H1 (cell line): Measurements from ENCODE around the gene DCLK1. TPM values are rescaled to one million over a fixed set of nuclear protein-coding genes. Genes with fewer than 3 reads are reported as not detected.

ENCODE experiments used
- CREB1 ChIP-seq: IDR thresholded peaks from 2 replicates; pipeline ENCODE4 v1.6.1; 2012; ENCODE audit warnings: inconsistent platforms
- EZH2 ChIP-seq: fragments of 200-600 bp; sonication (generic); IDR thresholded peaks from 2 replicates; pipeline ENCODE4 v1.7.1; 2012; ENCODE audit warnings: low read depth, mild to moderate bottlenecking, moderate library complexity, low read length, inconsistent platforms; ENCODE audit not compliant: severe bottlenecking
- TCF12 ChIP-seq: IDR thresholded peaks from 2 replicates; pipeline ENCODE4 v1.6.1; 2011; ENCODE audit warnings: low read depth, mild to moderate bottlenecking, low read length
- polyA plus RNA-seq, 7 experiments: library from polyadenylated mRNA; depleted of rRNA in 3 of 7; stranded (reverse) in 5 of 7; unstranded in 2 of 7; fragments of >200 nt in 5 of 7; fragments of 200-250 nt in 2 of 7; gene quantifications; 1 replicate in 5 of 7; 2 replicates in 1 of 7; 4 replicates in 1 of 7; pipeline versions ENCODE4 v1.2.1 to v1.2.3, GENCODE V29; 2011 to 2013; ENCODE audit warnings: missing spikeins in 2 of 7, mixed read lengths in 2 of 7
- total RNA-seq: library from RNA; stranded (reverse); fragmentation: NEBNext Ultra II Directional; extraction: Animal tissue kit (Norgen Biotek cat#: 25700); gene quantifications from 2 replicates; pipeline ENCODE4 v1.2.1, GENCODE V29; 2021
- TF ChIP-seq, protein P1 (sequence below): fragments of 300-600 bp; sonication (generic); IDR thresholded peaks from 2 replicates; pipeline ENCODE4 v1.7.1; 2012; ENCODE audit warnings: low read length, moderate library complexity, mild to moderate bottlenecking, inconsistent platforms; ENCODE audit not compliant: insufficient replicate concordance

The DCLK1 gene
- total and polyA plus RNA-seq, 2 of the 8 experiments (the other 6 are each of a cell fraction or from before 2014, with no cell fraction given) = 22.8 to 41.0 TPM

- TF ChIP-seq, protein P1, sequence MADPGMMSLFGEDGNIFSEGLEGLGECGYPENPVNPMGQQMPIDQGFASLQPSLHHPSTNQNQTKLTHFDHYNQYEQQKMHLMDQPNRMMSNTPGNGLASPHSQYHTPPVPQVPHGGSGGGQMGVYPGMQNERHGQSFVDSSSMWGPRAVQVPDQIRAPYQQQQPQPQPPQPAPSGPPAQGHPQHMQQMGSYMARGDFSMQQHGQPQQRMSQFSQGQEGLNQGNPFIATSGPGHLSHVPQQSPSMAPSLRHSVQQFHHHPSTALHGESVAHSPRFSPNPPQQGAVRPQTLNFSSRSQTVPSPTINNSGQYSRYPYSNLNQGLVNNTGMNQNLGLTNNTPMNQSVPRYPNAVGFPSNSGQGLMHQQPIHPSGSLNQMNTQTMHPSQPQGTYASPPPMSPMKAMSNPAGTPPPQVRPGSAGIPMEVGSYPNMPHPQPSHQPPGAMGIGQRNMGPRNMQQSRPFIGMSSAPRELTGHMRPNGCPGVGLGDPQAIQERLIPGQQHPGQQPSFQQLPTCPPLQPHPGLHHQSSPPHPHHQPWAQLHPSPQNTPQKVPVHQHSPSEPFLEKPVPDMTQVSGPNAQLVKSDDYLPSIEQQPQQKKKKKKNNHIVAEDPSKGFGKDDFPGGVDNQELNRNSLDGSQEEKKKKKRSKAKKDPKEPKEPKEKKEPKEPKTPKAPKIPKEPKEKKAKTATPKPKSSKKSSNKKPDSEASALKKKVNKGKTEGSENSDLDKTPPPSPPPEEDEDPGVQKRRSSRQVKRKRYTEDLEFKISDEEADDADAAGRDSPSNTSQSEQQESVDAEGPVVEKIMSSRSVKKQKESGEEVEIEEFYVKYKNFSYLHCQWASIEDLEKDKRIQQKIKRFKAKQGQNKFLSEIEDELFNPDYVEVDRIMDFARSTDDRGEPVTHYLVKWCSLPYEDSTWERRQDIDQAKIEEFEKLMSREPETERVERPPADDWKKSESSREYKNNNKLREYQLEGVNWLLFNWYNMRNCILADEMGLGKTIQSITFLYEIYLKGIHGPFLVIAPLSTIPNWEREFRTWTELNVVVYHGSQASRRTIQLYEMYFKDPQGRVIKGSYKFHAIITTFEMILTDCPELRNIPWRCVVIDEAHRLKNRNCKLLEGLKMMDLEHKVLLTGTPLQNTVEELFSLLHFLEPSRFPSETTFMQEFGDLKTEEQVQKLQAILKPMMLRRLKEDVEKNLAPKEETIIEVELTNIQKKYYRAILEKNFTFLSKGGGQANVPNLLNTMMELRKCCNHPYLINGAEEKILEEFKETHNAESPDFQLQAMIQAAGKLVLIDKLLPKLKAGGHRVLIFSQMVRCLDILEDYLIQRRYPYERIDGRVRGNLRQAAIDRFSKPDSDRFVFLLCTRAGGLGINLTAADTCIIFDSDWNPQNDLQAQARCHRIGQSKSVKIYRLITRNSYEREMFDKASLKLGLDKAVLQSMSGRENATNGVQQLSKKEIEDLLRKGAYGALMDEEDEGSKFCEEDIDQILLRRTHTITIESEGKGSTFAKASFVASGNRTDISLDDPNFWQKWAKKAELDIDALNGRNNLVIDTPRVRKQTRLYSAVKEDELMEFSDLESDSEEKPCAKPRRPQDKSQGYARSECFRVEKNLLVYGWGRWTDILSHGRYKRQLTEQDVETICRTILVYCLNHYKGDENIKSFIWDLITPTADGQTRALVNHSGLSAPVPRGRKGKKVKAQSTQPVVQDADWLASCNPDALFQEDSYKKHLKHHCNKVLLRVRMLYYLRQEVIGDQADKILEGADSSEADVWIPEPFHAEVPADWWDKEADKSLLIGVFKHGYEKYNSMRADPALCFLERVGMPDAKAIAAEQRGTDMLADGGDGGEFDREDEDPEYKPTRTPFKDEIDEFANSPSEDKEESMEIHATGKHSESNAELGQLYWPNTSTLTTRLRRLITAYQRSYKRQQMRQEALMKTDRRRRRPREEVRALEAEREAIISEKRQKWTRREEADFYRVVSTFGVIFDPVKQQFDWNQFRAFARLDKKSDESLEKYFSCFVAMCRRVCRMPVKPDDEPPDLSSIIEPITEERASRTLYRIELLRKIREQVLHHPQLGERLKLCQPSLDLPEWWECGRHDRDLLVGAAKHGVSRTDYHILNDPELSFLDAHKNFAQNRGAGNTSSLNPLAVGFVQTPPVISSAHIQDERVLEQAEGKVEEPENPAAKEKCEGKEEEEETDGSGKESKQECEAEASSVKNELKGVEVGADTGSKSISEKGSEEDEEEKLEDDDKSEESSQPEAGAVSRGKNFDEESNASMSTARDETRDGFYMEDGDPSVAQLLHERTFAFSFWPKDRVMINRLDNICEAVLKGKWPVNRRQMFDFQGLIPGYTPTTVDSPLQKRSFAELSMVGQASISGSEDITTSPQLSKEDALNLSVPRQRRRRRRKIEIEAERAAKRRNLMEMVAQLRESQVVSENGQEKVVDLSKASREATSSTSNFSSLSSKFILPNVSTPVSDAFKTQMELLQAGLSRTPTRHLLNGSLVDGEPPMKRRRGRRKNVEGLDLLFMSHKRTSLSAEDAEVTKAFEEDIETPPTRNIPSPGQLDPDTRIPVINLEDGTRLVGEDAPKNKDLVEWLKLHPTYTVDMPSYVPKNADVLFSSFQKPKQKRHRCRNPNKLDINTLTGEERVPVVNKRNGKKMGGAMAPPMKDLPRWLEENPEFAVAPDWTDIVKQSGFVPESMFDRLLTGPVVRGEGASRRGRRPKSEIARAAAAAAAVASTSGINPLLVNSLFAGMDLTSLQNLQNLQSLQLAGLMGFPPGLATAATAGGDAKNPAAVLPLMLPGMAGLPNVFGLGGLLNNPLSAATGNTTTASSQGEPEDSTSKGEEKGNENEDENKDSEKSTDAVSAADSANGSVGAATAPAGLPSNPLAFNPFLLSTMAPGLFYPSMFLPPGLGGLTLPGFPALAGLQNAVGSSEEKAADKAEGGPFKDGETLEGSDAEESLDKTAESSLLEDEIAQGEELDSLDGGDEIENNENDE = no peak
- no peak for TF ChIP-seq TCF12
- TF ChIP-seq CREB1 = no peak
- no peak for TF ChIP-seq EZH2
Measured at GRCh38 chr13:36014763-36015162, 116.4 kb downstream of the DCLK1 start (continued).
